Left kidney (tissue), 8 donors: ENCODE measurements around the gene CLPSL2. TPM values are rescaled to one million over a fixed set of nuclear protein-coding genes. Genes with fewer than 3 reads are reported as not detected.
"Not testable (repeated sequence)": the region's sequence is repeated elsewhere in the genome, so short reads cannot be mapped to it uniquely, and the experiment has no call there.

Source experiments
- DNase-seq: peaks from one replicate; pipeline ENCODE4 v3.0.0-alpha.2; 2013
- long read RNA-seq, 8 donors: transcript quantifications; one replicate each; lab custom pipeline, GENCODE V29; 2026
- polyA plus RNA-seq: library from polyadenylated mRNA; unstranded; fragments of 120-200 nt; gene quantifications from one replicate; pipeline ENCODE4 v1.2.1, GENCODE V29; 2013; ENCODE audit not compliant: insufficient read length

CLPSL2 gene, protein sequence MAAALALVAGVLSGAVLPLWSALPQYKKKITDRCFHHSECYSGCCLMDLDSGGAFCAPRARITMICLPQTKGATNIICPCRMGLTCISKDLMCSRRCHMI
- polyA plus RNA-seq, result not detected
- long read RNA-seq, donor 1, result 0 reads
- long read RNA-seq, donor 2, result 0 reads
- long read RNA-seq, donor 3, result 0 reads
- long read RNA-seq, donor 4, result 0 reads
- long read RNA-seq, donor 5, result 0 reads
- long read RNA-seq, donor 6, result 0 reads
- long read RNA-seq, donor 7, result 0 reads
- long read RNA-seq, donor 8, result 0 reads

DNA sequence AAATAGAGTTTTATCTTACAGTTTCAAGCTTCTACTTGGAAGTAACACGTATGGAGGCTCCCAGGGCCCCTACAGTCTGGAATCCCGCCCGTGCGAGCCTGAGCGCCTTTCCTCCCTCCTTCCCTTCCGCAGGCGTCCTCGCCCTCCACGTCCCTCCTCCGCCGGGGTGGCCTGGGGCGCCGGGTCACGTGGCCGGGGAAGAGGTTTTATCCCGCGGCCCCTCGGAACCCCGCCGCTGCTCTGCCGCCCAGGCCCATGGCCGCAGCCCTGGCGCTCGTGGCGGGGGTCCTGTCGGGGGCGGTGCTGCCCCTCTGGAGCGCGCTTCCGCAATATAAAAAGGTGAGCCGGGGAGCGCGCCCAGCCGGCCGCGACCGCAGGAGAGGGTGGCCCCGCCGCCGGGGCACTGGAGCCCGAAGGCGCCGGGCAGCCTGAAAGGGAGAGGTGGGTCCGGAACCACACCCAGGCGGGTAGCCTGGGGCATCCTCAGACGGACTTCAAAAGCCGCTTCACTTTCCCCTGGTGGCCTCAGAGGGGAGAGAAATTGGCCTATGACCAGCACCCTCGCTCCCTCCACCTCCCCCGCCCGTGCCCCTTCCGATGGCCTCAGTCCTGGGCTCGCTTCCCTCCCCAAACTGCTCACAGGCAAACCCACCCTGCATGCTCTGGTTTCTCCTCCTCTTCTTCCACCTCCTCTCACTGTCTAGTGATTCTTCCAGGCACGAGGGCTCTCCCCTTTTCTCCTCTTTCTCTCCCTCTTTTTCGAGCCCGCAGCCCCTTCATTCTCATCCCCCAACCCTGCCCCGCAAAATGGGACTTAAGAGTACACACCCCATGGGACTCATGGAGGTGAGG lies at the start of gene CLPSL2:
Gene CLPSL2 (plus strand): TSS at position 235 of the 852 bp plus-strand sequence. CDS start 21 bp downstream, at position 256.
- DNase-seq, result peak; percentile 39

DNA sequence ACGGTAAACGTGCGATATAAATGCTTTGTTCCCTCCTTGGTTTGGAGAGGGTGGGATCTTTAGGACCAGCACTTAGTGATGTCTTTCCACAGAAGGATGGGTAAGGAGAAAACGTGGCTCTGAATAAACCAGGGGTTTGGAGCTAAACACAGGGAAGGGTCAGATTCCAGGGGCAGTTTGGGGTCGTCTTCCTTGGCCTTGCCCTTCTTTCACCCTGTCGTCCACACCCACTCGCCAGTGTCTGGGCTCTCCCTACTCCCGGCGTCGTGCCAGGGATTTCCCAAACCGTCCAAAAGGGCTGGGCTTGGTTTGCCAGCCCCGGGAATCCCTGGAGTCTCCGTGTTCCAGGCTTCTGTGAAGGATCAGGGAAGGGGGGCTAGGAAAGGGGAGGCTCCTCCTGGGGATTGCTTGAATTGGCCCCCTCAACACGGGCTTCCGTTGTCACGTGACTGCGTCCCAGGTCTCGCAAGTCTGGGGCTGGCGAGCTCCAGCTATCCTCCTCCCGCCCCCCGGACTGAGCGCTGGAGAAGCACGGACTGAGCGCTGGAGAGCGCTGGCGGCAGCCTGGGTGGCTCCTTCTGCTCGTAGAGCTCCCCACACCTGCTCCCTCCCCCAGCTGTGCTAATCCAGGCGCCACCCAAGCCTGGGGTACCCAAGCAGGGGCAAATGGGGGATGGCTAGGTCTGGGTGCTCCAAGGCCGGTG lies 49.0 kb upstream of the CLPSL2 start:
- peak; percentile 70 for DNase-seq

DNA sequence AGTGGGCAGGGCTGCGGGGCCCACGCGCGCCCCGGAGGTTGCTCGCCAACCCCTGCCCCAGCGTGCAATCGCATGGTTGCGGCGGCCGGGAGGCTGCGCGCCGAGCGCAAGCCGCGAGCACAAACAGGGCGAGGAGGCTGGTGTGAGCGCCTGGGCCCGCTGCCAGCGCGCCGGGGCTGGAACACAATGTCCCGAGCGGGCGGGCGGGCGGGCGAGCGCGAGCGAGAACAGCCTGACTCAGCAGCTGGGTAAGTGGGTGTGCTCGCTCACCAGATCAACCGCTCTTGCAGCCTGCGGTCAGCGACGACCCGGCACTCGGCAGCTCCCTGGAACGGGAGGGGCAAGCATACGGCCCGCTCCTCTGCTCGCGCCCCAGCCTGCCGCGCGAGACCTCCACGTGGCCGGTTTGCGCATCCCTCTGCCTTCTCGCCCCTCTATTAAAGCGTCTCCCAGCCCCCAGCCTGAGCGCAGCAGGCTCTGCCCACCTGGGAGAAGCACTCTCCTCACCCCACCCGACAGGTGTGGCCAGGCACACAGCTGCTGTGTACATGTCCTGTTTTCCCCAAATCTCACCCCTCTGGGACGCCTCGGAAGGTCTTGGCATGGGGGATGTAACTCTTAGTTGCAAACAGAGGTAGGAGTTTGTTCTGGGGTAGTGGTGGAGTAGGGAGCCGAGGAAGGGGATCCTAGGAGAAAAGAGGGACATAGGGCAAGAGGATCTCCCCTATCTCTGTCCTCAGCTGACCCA lies 48.3 kb upstream of the CLPSL2 start:
- DNase-seq, result peak; percentile 81

GRCh38 chr6:35728683-35729678 lies 47.4 kb upstream of the CLPSL2 start:
- DNase-seq, result no peak

DNA sequence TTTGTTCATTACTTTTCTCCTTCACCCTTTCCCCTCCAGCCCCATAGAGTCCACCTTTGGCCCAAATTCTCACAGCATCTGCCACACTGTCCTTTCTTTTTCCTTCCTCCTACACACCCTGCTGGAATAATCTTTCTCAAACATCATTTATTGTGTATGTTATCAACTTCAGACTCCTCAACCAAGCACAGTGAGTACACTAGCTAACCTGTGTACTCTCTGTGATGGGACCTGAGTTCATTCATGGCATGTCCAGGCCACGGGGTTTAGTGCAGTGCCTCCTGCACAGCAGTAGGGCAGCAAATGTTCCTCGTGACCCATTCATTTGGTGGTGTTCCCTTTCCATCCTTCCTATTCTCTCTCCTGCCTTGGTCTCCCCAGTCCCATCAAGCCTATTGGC lies 46.7 kb upstream of the CLPSL2 start:
- no peak for DNase-seq

DNA sequence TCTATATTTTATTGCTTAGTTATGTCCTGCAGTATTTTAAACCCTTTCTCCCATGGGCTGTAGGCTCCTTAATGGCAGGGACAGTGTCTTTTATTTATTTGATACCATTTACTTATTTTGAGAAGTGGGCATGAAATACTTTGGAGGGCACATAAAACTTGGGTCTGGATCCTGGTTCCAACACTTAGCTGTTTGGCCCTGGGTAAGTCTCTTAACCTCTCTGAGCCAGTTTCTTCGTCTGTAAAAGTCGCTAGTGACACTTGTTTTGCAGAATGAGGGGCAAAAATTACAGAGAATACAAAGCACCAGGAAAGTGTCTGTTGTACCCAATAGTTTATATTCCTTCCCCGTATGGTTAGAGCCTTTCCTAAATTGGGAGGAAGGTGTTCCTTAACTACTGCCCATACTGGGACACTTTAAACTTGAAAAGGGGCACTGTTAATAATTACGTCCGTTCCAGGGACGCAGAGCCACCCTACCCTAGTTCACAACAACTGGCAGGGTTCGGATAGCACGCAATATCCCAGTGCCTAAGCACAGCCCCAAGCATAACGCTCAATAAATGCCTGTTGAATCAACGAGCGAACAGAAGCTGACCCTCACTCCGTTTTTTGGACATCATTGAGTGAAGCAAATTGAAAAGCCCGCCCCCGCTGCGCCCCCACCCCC lies 45.5 kb upstream of the CLPSL2 start:
- no peak for DNase-seq

- peak; percentile 92 for DNase-seq
These were observed 45.0 kb upstream of the CLPSL2 start for GRCh38 chr6:35731414-35731735.

DNA sequence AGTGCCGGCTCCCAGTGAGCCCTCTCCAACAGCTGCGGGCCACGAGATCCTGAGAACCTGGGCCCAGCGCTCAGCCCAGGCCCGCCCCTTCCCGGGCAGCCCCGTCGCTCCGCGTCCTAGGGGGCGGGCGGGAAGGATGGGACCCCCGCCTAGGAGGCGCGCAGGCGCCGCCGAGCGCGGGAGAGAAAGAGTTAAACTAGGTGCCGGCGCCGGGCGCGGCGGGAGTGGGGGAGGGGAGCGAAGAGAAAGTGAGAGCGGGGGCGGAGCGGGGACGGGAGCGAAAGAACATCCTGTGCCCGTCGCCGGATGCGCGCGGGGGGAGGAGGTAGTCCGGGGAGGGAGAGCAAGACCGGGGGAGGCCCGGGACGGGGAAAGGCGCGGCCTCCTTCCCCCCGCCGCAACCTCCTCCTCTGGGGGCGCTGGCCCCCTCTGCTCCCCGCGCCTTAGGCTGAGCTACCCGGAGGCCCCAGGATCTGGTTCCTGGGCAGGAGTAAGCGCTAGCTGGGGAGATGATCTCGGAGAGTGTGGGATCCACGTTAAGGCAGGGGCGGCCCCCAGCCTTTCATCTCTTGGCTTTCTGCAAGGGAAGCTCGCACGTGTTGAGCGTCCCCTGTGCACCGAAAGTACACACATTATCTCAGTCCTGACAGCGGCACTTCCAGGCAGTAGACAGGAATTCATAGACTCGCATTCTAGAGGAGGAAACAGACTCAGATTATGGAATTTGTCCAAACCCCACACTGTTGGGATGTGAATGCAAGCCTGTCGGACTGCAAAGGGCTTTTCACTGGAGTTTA lies 44.5 kb upstream of the CLPSL2 start:
- peak; percentile 87 for DNase-seq

GRCh38 chr6:35733633-35734032 lies 42.8 kb upstream of the CLPSL2 start:
- no peak for DNase-seq

GRCh38 chr6:35734319-35734718 lies 42.1 kb upstream of the CLPSL2 start:
- not testable (repeated sequence) for DNase-seq

- DNase-seq, result no peak
These were observed 40.9 kb upstream of the CLPSL2 start for GRCh38 chr6:35735452-35735851.

GRCh38 chr6:35736253-35736894 lies 40.0 kb upstream of the CLPSL2 start:
- peak; percentile 78 for DNase-seq

- no peak for DNase-seq
These were observed 39.4 kb upstream of the CLPSL2 start, which contains the start of gene ARMC12 for GRCh38 chr6:35736982-35737412. ARMC12 (plus strand) TSS chr6:35737032; CDS start chr6:35737109, 77 bp downstream.

DNA sequence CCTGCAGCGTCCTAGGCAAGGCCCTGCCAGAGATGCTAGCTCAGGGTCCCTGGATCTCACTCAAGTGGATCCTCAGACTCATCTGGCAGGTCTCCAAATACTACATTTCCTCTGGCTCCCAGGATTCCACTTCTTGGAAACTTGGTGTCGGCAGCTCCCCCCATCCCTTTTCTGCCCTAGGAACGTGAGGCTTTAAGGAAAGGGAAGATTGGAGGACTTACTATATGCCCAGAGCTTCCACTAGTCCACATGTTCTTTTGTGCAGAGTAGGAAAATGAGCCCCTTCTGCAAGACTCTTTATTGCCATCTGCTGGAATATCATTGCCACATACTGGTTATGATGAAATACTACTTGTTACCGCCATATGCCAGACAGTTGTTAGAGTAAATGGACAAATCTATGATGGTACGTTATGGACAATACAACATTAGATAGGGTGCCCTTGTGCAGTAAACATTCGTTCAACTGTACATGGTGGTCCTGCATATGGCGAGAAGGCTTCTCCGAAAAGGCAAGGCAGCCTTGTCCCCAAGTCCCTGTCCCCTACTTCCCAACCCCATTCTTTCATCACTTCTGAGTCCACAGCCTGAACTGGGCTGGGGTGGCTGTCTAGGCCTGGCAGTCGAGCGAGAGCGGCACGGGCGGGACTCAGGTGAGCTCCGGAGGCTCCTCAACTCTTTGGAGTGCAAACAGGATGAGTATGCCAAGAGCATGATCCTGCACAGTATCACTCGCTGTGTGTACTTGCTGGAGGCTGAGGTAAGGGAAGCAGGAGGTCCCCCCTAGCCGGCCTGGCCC lies 38.8 kb upstream of the CLPSL2 start:
- DNase-seq, result peak; percentile 74

- no peak for DNase-seq
These were observed 36.5 kb upstream of the CLPSL2 start for GRCh38 chr6:35739645-35740524.

GRCh38 chr6:35742842-35743241 lies 33.6 kb upstream of the CLPSL2 start:
- DNase-seq, result no peak

DNA sequence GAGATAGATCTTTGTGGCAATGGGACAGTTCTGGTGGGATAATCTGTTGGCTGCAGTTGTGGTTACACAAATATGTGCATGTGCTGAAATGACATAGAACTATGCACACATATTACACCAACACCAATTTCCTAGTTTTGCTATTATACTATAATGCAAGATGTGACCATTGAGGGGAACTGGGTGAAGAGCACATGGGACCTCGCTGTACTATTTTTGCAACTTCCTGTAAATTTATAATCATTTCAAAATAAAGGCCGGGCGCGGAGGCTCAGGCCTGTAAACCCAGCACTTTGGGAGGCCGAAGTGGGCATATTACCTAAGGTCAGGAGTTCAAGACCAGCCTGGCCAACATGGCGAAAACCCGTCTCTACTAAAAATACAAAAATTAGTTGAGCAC lies 30.9 kb upstream of the CLPSL2 start:
- DNase-seq, result no peak
